Pons (tissue), 1 donor: ENCODE results near the gene COLEC12.
A peak's percentile ranks its signal among the peaks of the same experiment; 100 is the strongest.

Experiments
- DNase-seq: peaks from one replicate; pipeline ENCODE4 v3.0.0-alpha.2; 2016; ENCODE audit warnings: low spot score

Gene COLEC12

DNA sequence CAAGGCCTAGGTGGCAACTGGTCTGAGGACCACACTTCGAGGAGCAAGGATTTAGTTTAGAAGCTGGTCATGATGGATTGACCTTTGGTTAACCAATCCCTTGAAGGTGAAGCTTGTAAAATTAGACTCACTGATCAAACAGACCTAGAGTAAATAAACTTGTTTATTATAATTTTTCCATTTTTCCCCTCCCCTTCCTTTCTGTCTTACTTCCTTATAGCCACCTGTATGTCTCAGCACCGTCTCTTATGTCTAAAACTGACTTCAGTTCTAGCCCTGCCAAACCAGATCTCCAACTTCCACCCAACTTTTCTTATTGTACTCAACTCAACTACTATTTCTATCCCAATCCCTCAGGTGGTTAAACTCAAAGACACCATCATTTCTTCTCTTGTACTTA, 139.8 kb downstream of the COLEC12 start:
- DNase-seq: no peak

DNA sequence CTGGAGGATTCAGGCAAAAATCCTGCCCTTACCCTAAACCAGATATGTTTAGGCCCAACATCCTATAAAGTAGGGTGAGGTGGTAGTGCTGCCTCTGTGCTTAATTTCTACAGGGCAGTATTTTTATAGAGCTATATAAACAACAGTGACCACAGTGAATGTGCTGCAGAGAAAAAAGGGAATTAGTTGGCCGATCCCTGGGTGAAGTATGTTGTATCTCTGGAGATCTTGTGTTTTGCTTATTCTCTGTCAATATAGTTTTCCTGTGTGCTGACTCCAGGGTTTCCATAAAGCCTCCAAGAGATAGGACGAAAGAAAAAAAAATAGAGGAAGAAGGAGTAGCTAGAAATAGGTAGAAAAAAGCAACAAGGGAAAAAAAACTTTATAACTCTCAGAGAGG, 143.7 kb downstream of the COLEC12 start:
- DNase-seq: no peak

DNA sequence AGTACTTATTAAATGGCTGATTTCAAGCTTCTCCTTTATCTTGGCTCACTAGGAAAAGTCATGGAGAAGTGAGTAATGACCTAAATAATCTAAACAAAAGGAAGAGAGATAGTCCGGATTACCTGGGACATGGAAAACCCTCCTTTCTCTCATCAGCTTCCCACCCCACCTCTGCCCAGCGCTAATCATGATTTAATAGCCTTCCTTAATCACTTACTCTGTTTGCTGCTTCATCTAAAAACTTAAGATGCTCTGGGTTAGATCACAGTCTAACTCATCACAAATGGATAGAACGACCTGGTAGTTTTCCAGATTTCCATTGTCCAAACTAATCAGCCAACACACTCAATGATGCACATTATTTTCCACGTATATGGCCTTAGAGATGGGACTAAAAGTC, 144.8 kb downstream of the COLEC12 start:
- DNase-seq: no peak

DNA sequence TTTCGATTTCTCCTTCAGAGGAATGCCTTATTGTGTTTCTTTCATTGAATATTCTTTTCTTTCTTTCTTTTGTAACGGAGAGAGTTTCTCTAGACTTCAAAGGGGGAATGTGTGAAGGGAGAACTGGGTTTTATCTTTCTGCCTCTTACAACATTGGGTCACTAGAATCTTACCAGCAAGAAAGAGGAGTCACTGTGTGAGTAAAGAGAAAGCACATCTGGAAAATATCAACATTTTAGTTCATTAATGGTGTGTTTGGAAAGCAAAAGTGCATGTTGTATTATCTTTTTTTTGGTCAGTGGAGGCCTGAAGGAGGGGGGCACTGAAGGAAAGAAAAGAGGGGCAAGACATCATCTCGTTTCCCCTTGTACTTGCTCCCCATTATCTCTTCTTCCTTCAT, 146.0 kb downstream of the COLEC12 start:
- DNase-seq: no peak

DNA sequence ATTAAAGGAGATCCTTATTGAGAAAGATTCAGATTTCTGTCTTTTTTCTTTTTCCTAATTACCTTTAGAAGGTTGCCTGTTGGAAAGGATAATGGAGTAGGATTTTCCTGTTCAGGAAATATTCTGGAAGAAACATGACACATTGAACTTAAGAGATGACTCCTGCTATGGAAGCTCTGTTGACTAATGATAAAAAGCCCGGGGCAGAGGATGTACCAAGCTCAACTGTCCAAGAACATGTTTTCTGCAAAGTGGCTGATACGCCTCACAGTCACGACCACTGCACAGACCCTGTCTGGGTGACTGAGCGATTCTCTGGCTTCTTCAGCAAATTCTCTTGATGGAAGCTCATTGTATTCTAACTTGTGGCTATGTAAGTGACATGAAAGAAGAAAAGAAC, 146.5 kb downstream of the COLEC12 start:
- DNase-seq: no peak

DNA sequence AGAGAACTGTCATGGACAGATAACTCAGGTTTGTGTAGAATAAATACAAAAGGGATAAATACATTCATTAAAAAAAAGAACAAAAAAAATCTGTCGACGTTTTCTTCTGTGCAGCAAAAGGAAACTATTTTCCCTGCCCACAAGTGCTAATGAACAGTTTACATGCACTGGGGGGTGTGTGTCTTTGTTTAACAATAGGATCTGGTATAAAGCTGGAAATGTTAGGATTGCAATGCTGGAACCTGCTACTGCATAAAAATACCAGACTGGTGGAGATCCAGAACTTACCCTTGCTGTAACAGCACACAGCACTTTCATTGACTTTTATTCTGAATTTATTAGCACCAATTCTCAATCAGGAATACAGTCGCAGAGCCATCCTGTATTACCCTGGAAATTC, 148.1 kb downstream of the COLEC12 start:
- DNase-seq: no peak

DNA sequence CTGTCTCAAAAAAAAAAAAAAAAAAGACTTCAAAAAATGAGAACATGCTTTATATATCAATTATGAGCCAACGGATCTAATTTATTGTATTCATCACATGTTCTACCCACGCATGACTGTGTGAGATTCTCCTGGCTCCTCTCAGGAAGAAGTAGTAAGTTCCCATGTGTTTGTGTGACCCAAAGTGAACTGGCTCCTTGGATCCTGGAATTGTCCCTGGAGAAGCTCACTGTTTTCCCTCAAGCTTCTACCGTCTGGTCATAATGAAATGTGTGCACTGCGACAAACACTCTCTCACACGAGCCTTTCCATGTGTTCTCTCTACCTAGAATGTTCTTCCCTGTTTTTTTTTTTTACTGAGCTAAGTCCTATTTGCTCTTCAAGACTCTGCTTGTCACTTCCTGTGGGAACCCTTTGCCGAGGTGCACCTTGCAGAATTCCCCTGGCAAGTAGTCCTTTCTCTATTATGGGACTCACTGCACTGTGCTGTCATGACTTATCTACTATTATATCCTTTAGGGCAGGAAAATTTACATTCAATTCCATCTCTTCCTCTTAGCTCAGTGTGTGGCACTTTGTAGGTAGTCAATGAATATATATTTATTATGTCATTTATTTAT, 149.4 kb downstream of the COLEC12 start:
- no peak for DNase-seq

DNA sequence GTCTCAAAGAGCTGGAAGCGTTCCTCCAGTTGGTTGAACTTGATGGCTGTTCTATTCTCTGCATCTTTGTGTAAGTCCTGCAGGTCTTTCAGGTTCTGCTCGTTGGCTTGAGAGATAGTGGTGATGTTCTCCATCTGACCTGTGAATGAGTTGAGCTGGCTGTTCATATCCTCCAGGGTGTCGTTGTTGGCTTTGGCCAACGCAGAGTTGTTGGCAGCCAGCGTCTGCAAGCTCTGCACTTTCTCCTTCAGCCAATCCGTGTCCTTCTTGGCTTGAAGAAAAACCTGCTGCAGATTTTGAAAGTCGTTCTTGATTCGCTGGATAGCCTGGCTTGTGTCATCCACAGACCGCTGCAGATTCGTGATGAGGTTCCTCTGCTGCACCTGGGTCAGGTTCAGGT, 153.9 kb downstream of the COLEC12 start:
- DNase-seq: no peak

DNA sequence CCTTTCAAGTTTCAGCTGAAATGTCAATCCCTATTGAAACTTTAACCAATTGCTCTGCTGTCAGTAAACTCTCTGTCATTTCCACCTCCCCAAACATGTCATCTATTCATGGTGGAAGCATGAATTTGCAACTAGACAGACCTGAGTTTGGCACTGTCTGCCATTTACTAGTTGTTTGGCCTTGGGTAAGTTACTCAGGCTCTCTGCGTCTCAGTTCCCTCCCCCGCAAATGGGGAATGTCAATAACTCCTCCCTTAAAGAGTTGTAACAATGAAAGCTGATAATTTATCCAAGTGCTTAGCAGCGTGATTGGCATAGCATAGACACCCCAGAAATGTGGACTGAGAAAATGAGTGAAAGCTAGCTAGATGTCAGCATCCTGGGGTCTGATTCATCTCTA, 159.4 kb downstream of the COLEC12 start:
- no peak for DNase-seq

DNA sequence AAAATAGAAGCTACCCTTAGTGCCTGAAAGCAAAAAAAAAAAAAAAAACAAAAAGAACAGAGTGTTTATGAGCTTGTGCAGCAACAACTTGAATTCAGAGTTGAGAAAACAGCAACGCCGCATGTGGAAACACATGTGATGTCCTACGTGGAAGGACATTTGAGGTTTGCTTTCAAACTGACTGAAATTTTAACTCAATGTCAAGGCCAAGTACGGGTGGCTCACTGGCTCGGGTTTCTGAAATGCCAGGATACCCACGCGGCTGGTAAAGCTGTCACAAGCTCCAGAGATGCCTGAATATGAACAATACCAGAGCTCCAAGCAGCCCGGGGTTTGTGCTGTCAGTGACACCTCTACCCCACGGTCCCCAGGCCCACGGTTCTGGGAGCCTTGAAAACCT, 160.5 kb downstream of the COLEC12 start:
- DNase-seq: no peak

DNA sequence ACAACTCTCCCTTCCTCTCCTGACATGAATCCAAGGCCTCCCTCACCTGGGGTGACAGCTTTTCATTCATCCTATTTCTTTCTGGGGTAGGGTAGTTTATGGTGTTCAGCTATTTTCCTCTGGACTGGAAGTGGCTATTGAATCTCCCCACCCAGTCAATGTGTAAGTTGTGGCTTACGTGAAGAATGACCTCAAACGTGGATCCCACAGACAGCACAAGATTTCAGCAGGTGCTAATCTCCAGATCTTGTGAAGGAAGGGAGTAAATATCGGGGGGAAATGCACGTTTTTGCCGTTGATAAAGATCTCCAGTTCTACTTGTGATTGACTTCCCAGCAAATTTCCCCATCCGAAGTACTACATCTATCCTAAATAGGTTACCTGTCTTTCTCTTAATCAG, 161.3 kb downstream of the COLEC12 start:
- DNase-seq: no peak

DNA sequence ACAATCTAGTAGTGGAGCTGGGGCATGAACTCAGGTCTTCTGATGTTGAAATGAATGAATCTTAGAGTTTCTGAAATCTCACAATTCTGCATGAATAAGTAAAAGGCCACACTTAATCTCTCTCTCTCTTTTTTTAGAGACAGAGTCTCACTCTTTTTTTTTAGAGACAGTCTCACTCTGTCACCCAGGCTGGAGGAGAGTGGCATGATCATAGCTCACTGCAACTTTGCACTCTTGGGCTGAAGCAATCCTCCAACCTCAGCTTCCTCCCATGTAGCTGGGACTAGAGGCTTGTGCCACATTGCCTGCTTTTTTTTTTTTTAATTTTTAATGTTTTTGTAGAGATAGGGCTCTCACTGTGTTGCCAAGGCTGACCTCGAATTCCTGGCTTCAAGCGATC, 163.8 kb downstream of the COLEC12 start:
- no peak for DNase-seq

DNA sequence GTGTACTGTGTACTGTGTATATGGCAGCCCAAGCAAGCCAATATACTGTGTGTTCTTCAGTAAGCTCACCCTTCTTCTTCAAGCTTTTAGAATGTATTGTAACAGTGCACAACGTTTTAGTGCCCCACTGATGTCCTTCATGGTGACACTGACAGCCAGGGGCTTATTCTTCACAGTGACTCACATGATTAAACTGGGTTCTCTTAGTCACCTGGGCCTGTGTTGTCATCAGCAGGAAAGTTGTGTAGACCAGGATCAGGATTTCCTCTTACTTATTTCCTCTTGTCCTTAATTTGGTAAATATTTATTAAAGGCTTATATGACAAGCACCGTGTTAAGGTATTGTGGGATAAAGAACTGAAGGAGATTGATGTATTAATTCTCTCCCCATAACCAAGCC, 164.8 kb downstream of the COLEC12 start:
- no peak for DNase-seq

DNA sequence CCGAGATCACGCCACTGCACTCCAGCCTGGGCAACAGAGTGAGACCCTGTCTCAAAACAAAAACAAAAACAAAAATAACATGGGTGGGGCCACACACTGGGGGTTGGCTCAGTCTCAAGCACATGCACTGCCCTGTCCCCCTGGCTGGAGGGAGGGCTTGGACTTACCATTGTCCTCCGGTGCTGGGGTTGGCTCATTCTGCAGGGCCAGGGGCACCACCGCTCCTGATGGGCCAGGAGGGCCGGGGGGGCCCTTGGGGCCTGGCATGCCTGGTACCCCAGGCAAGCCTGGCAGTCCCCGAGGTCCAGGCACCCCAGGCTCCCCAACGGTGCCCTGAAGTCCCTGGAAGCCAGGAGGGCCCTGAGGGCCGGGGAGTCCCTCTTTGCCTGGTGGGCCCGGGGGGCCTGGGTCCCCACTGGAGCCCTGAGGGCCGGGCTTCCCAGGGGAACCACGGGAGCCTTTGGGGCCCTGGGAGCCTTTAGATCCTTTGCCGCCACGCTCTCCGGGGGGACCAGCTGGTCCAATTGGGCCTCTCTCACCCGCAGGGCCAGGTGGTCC, 165.8 kb downstream of the COLEC12 start:
- DNase-seq: no peak

DNA sequence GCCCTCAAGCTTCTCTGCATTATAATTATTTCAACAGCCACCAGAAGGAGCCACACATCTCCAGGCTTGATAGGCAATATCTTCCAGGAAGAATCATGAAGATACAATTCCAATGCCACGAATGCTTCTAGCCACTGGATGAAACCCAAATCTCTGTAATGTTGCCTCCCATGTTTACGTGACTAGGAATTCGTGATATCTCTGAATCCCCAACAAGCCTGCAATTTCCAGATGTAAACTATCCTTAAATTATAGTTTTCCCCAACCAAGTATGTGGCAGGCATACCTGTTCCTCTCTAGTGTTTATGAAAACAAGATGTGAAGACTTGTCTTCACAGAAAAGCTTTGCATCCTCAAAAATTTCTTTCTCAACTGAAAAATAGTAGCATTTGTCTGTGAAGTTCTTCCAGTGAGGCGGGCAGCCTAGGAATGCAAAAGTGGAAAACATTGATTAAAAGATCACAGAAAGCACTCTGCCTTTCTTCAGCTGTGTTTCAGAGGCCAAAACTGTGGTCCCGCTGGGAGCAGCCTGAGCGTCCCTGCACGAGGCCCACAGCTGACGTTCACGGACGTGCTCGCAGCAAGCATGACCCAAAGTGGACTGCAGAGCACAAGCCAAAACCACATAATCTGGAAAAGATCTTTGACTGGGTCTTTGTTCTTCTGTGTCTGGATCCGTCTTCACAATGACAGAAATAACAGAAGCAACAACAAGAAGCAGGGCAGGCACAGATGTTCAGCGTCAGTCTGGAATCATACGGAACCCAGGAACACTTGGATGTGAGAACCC, 167.6 kb downstream of the COLEC12 start:
- DNase-seq: peak; percentile 63

DNA sequence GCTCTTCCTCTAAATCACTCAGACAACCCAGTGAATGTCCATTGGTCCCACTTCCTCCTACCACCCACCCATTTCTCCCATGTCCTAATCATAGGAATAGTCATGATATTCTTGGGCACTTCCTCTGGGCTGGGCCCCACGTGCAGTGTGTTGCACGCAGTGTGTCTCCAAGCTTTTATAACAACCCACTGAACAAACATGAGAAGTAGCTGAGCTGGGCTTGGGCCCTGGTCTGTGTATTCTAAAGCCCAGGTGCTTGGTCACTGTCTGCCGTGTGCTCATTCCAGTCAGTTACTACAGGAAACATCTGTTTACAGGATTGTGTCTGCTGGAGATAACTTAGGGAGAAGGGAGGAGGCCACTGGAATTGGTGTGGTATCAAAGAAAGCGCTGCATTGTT, 168.5 kb downstream of the COLEC12 start:
- no peak for DNase-seq

DNA sequence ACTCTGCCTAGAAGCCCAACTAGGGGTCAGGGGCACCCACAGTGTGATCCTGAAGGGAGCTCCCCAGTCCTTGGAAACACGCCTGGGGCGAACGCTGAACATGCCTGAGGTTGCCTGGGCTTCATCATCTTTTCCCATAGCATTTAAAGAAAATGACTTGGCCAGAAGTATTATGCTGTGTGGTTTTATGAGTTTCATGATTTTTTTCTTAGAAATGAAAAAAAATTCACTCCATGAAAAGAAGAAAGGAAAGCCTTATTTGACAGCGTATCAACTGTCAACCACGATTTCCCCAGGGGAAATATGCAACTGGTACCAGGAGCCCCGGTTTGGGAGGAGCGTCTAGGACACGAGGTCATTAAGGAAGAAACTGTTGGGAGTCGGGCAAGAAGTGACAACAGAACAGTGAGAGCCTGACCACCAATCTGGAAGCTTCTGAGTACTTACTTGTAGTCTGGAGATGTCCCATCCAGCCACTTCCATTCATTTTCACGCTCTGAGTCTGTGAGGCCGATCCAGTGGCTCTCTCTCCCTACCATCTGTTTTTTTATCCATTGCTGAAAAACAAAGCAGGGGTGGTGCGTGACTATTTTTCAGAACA, 169.2 kb downstream of the COLEC12 start:
- DNase-seq: peak; percentile 68

DNA sequence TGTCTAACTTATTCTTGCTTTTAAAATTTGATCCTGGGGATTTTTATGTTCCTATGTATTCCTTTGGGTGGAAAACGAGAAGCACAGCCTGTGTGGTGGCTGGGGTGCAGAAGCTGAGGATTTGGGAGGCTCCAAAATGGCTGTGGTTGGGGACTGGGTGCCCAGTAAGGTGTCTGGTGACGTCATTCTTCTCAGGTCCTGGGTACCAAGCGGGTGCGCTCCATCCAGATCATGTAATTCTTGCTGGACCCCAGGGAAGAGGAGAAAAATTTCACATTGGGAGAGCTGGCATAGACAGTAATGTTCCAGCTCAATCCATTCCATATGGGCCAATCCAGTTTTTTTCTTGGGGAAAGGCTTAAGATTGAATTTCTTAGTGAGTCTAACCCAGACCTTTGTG, 171.6 kb downstream of the COLEC12 start:
- DNase-seq: no peak

DNA sequence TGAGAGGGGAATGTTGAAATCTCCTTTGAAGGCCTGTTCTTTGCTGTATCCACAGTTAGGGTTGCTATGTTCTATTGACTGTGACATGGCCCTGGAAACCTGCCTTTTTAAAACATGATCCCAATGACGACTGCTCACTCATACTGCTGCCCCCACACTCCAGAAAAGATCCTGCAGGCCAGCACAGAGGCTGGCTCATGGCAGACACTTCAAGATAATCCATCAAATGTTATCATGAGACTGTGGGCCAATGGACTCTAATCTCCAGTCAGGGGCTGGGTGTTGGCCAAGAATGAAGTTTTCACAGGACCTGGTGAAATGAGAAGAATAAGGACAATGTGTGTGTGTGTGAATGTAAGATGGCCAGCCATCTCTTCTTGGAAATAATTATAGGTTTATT, 173.7 kb downstream of the COLEC12 start:
- no peak for DNase-seq

DNA sequence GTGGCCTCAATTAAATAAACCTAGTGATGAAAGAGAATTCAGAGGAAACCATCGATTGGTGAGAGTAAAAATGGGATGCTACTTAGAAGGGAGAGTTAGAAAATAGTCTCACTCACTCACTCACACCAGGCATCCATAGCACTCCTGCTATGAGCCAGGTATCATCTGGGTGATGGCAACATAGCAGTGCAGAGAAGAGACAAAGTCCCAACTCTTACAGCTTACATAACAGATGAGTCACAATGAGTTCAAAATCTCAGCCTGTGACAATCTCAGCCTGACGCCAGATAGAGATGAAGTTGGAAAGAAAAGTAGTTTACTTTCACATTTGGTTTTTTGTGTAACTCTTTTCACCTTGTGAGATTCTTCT, 177.3 kb downstream of the COLEC12 start:
- peak; percentile 57 for DNase-seq

DNA sequence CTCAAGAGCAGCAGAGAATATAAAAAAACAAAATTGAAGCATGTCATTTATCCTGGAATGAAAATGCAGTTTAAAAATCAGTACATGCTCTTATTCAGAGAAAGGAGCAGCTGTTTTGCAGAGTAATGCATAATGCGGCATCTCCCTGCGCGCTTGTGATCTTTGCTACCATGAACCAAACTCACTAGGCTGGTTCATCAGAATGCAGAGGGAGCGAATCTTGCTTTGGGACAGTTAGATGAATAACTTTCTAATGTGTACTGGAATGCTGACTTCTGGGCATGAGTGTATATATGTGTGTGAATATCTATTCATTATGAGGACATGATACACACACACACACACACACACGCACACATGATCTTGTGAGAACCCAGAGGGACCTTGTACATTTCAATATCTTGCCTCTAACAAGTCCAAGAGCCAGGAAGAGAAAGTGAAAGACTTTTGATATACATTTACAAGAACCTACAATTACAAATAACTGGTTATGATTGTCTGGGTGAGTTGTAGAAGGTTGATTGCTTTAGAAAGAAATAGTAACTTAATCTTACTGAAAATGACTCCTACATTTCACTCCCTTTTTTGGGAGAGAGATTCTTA, 178.5 kb downstream of the COLEC12 start:
- DNase-seq: peak; percentile 43

DNA sequence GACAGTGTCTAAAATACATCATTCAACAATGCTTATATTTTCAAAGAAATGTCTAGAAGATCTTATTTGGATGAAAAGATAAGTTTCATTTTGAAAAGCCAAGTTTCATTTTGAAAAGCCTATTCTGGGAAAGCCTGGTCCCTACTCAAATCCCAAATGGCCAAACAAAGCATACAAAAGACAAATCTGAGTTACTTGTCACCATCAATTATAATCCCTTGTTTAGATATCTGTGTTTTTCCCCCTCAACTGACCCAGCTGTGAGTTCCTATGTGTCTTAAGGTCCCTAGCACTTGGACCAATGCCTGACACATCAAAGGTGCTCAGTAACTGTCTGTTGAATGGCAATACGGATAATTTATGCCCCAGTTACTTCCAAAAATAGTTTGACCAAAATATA, 180.3 kb downstream of the COLEC12 start:
- DNase-seq: no peak

DNA sequence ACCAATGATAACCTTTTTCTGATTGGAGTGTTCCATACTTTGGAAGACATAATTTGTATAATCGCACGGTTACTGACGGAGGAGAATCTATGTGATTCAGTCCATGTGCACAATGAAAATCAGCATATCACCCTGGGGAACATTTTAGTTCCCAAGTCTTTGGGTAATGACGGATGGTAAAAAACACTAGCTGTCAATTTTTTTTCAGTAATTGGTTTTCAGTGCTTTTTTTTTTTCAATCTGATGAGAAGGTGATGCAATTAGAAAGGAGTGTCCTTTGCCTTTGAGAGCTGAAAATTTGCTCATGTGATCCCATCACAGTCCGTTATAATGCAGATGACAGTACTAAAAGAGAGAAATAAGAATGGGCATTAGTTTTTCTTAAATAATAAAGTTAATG, 180.8 kb downstream of the COLEC12 start:
- no peak for DNase-seq
